WTC11 (cell line): ENCODE measurements around the gene DDX51. TPM values are rescaled to one million over a fixed set of nuclear protein-coding genes. Genes with fewer than 3 reads are reported as not detected.

Experiments
- ATAC-seq: fragments of 200-7000 bp; cut with Tn5 transposase; 2 replicates; pipeline ENCODE4 v1.10.0; 2021; ENCODE audit warnings: mild to moderate bottlenecking, moderate library complexity
- CTCF ChIA-PET: fragments of 300-600 bp; sonication (Branson Sonifier 250); formaldehyde crosslinking; loops from one replicate; lab custom pipeline; 2021; ENCODE audit warnings: antibody characterized with exemption; lab: Charles Lee
- POLR2A ChIA-PET: fragments of 350-600 bp; sonication (Branson Sonifier 250); formaldehyde crosslinking; loops from one replicate; lab custom pipeline; 2021; ENCODE audit warnings: antibody characterized with exemption; lab: Charles Lee
- DNase-seq: peaks from one replicate; pipeline ENCODE4 v3.0.0; 2021; ENCODE audit warnings: low spot score
- H3K27ac Mint-ChIP-seq: 2 replicates; pipeline ENCODE4 v1.8.0; 2021; ENCODE audit warnings: mixed read lengths
- H3K27me3 Mint-ChIP-seq: 2 replicates; pipeline ENCODE4 v1.8.0; 2021; ENCODE audit warnings: low read depth, mild to moderate bottlenecking, moderate library complexity, mixed read lengths
- H3K36me3 Mint-ChIP-seq: 2 replicates; pipeline ENCODE4 v1.8.0; 2021; ENCODE audit warnings: mixed read lengths
- H3K4me1 Mint-ChIP-seq: 2 replicates; pipeline ENCODE4 v1.8.0; 2022; ENCODE audit warnings: mixed read lengths
- H3K4me3 Mint-ChIP-seq: 2 replicates; pipeline ENCODE4 v1.8.0; 2021; ENCODE audit warnings: mild to moderate bottlenecking, moderate library complexity, mixed read lengths
- H3K9me3 Mint-ChIP-seq: 2 replicates; pipeline ENCODE4 v1.8.0; 2021; ENCODE audit warnings: mixed read lengths
- AR ChIP-seq: fragments of 250-450 bp; sonication (Bioruptor Pico); IDR thresholded peaks from 2 replicates; pipeline ENCODE4 v1.9.0; 2021; ENCODE audit warnings: mild to moderate bottlenecking
- ARID4B ChIP-seq: sonication (generic); formaldehyde crosslinking; IDR thresholded peaks from 2 replicates; pipeline ENCODE4 v1.8.0; 2023; ENCODE audit warnings: missing genetic modification reagents, mild to moderate bottlenecking, borderline replicate concordance
- ATF6 ChIP-seq: sonication (generic); formaldehyde crosslinking; IDR thresholded peaks from 2 replicates; pipeline ENCODE4 v1.8.1; 2023; ENCODE audit warnings: mild to moderate bottlenecking, missing genetic modification reagents
- CBFB ChIP-seq: sonication (generic); formaldehyde crosslinking; IDR thresholded peaks from 2 replicates; pipeline ENCODE4 v1.8.1; 2022; ENCODE audit warnings: mild to moderate bottlenecking, low read depth, missing genetic modification reagents
- GTF2I ChIP-seq: fragments of 250-450 bp; sonication (Bioruptor Pico); conservative IDR thresholded peaks from 2 replicates; pipeline ENCODE4 v1.4.0; 2021; ENCODE audit warnings: mild to moderate bottlenecking
- NFE2L1 ChIP-seq: sonication (generic); formaldehyde crosslinking; IDR thresholded peaks from 2 replicates; pipeline ENCODE4 v1.8.1; 2023; ENCODE audit warnings: missing genetic modification reagents
- NFYB ChIP-seq: sonication (generic); formaldehyde crosslinking; conservative IDR thresholded peaks from 2 replicates; pipeline ENCODE4 v1.8.0; 2022; ENCODE audit warnings: low read depth, missing genetic modification reagents
- OVOL2 ChIP-seq: fragments of 250-450 bp; sonication (Bioruptor Pico); IDR thresholded peaks from 2 replicates; pipeline ENCODE4 v1.9.0; 2021; ENCODE audit warnings: mild to moderate bottlenecking, borderline replicate concordance
- PRDM15 ChIP-seq: sonication (generic); formaldehyde crosslinking; IDR thresholded peaks from 2 replicates; pipeline ENCODE4 v1.8.0; 2022; ENCODE audit warnings: missing genetic modification reagents
- SMAD4 ChIP-seq: sonication (generic); formaldehyde crosslinking; IDR thresholded peaks from 2 replicates; pipeline ENCODE4 v1.8.0; 2022; ENCODE audit warnings: mild to moderate bottlenecking, missing genetic modification reagents
- SP1 ChIP-seq: sonication (generic); formaldehyde crosslinking; conservative IDR thresholded peaks from 2 replicates; pipeline ENCODE4 v1.8.1; 2022; ENCODE audit warnings: missing genetic modification reagents
- TEAD1 ChIP-seq: sonication (generic); formaldehyde crosslinking; IDR thresholded peaks from 2 replicates; pipeline ENCODE4 v1.8.0; 2022; ENCODE audit warnings: mild to moderate bottlenecking, missing genetic modification reagents
- ZNF138 ChIP-seq: sonication (generic); formaldehyde crosslinking; conservative IDR thresholded peaks from 2 replicates; pipeline ENCODE4 v1.8.1; 2022; ENCODE audit warnings: mild to moderate bottlenecking, moderate library complexity, missing genetic modification reagents
- total RNA-seq: library from RNA; stranded (reverse); gene quantifications from 3 replicates; pipeline ENCODE4 v1.2.3, GENCODE V29; 2021
- TF ChIP-seq, protein P1 (sequence below): sonication (generic); formaldehyde crosslinking; IDR thresholded peaks from 2 replicates; pipeline ENCODE4 v1.8.1; 2022; ENCODE audit warnings: low read depth, mild to moderate bottlenecking, moderate library complexity, missing genetic modification reagents, borderline replicate concordance
- TF ChIP-seq, protein P2 (sequence below): sonication (generic); formaldehyde crosslinking; IDR thresholded peaks from 2 replicates; pipeline ENCODE4 v1.8.1; 2022; ENCODE audit warnings: mild to moderate bottlenecking, missing genetic modification reagents, moderate library complexity, borderline replicate concordance

The DDX51 gene
- total RNA-seq, 1 experiment from 2014 or later, result 32.7 TPM

DNA sequence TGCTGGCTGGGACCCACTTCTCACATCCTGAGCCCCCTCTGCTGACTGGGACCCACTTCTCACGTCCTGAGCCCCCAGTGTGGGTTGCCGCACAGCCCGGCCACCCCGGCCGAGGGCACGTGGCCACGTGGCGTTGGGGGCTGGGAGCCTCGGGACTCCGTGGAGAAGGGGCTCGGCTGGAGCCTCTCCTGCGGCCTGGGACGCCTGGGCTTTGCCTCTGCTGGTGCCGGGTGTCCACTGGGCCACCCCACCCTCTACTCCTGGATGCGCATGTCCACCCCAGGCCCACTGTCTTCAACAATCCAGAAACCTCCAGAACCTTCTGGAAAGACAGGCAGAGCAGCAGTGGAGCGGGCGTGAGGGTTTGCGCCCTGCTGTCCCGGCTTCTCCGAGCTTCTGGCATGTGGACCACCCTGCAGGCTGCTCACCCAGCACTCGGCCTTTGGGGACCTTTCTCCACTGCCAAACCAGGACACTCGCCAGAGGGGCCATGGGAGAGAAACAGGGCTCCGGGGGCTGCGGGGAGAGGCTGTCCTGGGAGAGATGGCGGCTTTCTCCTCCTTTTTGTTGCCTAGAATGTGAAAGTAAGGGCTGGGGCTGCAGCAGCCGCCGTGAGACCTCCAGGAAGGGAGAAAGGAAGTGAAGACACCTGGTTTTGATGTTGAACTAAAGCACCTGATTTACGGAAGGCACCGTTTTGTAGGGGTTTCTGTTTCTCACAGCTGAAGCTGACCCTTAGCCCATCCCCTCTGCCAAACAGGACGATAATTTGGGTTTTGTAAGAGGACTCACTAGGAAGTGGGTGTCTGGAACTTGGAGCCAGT lies 30.1 kb upstream of the DDX51 start (continued):
- TF ChIP-seq ARID4B (CRISPR knock-in tag) (no peak), AR (CRISPR knock-in tag) (no peak), GTF2I (CRISPR knock-in tag) (no peak)

DNA sequence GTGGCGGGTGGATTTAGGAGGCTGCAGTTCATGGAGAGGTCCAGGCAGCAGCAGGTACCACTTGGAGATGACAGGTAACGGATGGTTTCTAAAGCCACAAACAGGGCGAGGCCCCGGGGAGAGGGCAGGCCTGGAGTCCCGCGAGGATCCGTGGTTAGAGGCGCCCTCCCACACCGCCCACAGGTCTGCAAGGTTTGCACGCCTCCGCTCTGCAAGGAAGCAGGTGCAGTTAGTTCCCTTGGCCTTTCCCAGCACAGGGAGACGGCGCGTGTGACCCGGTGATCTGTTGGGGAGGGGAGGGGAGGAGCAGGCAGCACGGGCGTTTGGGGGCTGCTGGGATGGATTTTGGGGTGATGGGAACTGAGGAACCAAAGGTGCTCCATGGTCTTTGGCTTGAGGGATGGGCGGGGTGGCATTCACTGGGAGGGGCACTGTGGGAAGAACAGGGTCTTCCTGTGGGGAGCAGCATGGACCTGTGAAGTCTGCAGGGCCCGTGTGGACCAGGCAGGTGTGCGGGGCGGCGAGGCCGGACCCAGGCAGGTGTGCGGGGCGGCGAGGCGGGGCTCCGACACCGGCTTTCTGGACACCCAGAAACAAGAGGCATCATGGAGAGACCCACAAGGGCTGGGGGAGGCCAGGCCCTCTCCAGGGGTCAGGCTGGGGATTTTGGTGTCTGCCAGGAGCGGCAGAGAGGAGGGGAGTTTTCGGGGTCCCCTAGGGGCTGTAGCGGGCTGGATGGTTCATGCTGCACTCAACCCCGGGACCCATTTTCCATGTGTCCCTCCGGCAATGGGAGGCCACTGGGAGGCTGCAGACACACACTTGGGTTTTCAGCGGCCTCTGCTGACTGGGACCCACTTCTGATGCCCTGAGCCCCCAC lies 29.3 kb upstream of the DDX51 start:
- no peak overlapping the region for H3K4me3 Mint-ChIP-seq
- H3K36me3 Mint-ChIP-seq, result no peaks in the 10 kb centered on the region
- ATAC-seq (no peak), DNase-seq (no peak)
- no peak for TF ChIP-seq CBFB
- peaks cover 21% of the 10 kb centered on the region for H3K27me3 Mint-ChIP-seq
- no peak overlapping the region for H3K27ac Mint-ChIP-seq
- ChIA-PET CTCF (no interaction called here), POLR2A (no interaction called here)
- H3K9me3 Mint-ChIP-seq, result no peaks in the 10 kb centered on the region
- H3K4me1 Mint-ChIP-seq, result peaks cover 1% of the 10 kb centered on the region; the same call in 1 of the 2 replicates

GRCh38 chr12:132172619-132173018 lies 28.5 kb upstream of the DDX51 start:
- Mint-ChIP-seq H3K27me3 (peaks cover 22% of the 10 kb centered on the region), H3K36me3 (no peaks in the 10 kb centered on the region), H3K4me3 (no peak overlapping the region), H3K9me3 (no peaks in the 10 kb centered on the region), H3K4me1 (no peaks in the 10 kb centered on the region), H3K27ac (no peak overlapping the region)
- ChIA-PET POLR2A (no interaction called here), CTCF (interaction anchor here (2.7 kb wide), 1 partner anchor 19 kb away, joined by 10 read pairs; no protein-coding TSS in a partner anchor)
- DNase-seq (no peak), ATAC-seq (no peak)
- TF ChIP-seq NFYB (CRISPR knock-in tag) (no peak), PRDM15 (no peak), SP1 (CRISPR knock-in tag) (no peak), ZNF138 (CRISPR knock-in tag) (no peak), TEAD1 (CRISPR knock-in tag) (no peak), OVOL2 (no peak), ATF6 (CRISPR knock-in tag) (no peak), SMAD4 (CRISPR knock-in tag) (no peak), NFE2L1 (no peak)
- TF ChIP-seq, protein P1, sequence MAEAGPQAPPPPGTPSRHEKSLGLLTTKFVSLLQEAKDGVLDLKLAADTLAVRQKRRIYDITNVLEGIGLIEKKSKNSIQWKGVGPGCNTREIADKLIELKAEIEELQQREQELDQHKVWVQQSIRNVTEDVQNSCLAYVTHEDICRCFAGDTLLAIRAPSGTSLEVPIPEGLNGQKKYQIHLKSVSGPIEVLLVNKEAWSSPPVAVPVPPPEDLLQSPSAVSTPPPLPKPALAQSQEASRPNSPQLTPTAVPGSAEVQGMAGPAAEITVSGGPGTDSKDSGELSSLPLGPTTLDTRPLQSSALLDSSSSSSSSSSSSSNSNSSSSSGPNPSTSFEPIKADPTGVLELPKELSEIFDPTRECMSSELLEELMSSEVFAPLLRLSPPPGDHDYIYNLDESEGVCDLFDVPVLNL (CRISPR knock-in tag), result no peak
- TF ChIP-seq, protein P2, sequence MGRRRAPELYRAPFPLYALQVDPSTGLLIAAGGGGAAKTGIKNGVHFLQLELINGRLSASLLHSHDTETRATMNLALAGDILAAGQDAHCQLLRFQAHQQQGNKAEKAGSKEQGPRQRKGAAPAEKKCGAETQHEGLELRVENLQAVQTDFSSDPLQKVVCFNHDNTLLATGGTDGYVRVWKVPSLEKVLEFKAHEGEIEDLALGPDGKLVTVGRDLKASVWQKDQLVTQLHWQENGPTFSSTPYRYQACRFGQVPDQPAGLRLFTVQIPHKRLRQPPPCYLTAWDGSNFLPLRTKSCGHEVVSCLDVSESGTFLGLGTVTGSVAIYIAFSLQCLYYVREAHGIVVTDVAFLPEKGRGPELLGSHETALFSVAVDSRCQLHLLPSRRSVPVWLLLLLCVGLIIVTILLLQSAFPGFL (CRISPR knock-in tag), result no peak
